Lower lobe of right lung (tissue), 2 donors: ENCODE measurements around the gene CCDC93. TPM values are rescaled to one million over a fixed set of nuclear protein-coding genes. Genes with fewer than 3 reads are reported as not detected.

Experiments used
- ATAC-seq, 2 donors: fragments of 200-7000 bp; cut with Tn5 transposase; one replicate each; pipeline ENCODE4 v1.9.1; 2020 to 2022; ENCODE audit warnings: mild to moderate bottlenecking in 2 of 2, moderate library complexity in 2 of 2
- DNase-seq: peaks from one replicate; pipeline ENCODE4 v3.0.0-alpha.2; 2020
- H3K27ac ChIP-seq: fragments of 200-600 bp; one replicate; pipeline ENCODE4 v1.8.0; 2022
- H3K27me3 ChIP-seq: fragments of 200-600 bp; one replicate; pipeline ENCODE4 v1.8.0; 2022; ENCODE audit warnings: low read depth
- H3K36me3 ChIP-seq: fragments of 200-600 bp; one replicate; pipeline ENCODE4 v1.8.0; 2022; ENCODE audit warnings: mild to moderate bottlenecking
- H3K4me1 ChIP-seq: fragments of 200-600 bp; one replicate; pipeline ENCODE4 v1.8.0; 2022
- H3K4me3 ChIP-seq: fragments of 200-600 bp; one replicate; pipeline ENCODE4 v1.8.0; 2022; ENCODE audit warnings: mild to moderate bottlenecking
- H3K9me3 ChIP-seq: fragments of 200-600 bp; one replicate; pipeline ENCODE4 v1.8.0; 2022
- intact Hi-C: fragments of 100-400 bp; cut with DNase I; formaldehyde crosslinking; loops from one replicate; pipeline ENCODE4 v1.11.0; 2022
- total RNA-seq: library from RNA; stranded (reverse); fragmentation: NEBNext Ultra II Directional; extraction: Animal tissue kit (Norgen Biotek cat#: 25700); gene quantifications from one replicate; pipeline ENCODE4 v1.2.1, GENCODE V29; 2021
- TF ChIP-seq, protein P1 (sequence below): fragments of 200-600 bp; IDR thresholded peaks from one replicate; pipeline ENCODE4 v1.8.0; 2022; ENCODE audit warnings: antibody characterized with exemption, mild to moderate bottlenecking
- donor health status: DM: no; HTN: yes; CAD: no; lungs with severe emphysema.

The CCDC93 gene
- total RNA-seq, 1 donor from 2014 or later: 47.3 TPM

DNA sequence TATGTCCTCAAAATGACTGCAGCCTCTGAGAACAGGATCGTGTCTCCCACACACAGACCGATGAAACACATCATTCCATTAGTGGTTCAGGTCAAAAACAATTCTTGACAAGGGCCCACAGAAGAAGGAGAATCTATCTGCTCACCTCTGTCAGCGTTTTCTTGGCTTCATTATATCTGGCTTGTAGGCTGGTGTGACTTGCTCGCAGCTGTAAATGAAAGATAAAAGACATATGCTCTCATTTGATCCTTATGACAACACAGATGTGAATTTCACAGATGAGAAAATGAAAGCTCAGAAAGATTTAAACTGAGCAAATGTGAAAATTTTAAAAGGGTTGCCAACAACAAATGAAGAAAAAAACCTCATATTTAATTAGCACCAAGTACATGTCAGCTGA, 61.6 kb downstream of the CCDC93 start:
- peaks cover 99% of the 10 kb centered on the region for H3K36me3 ChIP-seq
- peaks cover 4% of the 10 kb centered on the region for H3K4me1 ChIP-seq
- H3K4me3 ChIP-seq: no peak overlapping the region
- TF ChIP-seq, protein P1, sequence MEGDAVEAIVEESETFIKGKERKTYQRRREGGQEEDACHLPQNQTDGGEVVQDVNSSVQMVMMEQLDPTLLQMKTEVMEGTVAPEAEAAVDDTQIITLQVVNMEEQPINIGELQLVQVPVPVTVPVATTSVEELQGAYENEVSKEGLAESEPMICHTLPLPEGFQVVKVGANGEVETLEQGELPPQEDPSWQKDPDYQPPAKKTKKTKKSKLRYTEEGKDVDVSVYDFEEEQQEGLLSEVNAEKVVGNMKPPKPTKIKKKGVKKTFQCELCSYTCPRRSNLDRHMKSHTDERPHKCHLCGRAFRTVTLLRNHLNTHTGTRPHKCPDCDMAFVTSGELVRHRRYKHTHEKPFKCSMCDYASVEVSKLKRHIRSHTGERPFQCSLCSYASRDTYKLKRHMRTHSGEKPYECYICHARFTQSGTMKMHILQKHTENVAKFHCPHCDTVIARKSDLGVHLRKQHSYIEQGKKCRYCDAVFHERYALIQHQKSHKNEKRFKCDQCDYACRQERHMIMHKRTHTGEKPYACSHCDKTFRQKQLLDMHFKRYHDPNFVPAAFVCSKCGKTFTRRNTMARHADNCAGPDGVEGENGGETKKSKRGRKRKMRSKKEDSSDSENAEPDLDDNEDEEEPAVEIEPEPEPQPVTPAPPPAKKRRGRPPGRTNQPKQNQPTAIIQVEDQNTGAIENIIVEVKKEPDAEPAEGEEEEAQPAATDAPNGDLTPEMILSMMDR: no peak
- H3K27me3 ChIP-seq: no peaks in the 10 kb centered on the region
- no peak for DNase-seq
- intact Hi-C loops: no loop called here
- no peaks in the 10 kb centered on the region for H3K9me3 ChIP-seq
- ATAC-seq: no peak
- H3K27ac ChIP-seq: no peak overlapping the region

DNA sequence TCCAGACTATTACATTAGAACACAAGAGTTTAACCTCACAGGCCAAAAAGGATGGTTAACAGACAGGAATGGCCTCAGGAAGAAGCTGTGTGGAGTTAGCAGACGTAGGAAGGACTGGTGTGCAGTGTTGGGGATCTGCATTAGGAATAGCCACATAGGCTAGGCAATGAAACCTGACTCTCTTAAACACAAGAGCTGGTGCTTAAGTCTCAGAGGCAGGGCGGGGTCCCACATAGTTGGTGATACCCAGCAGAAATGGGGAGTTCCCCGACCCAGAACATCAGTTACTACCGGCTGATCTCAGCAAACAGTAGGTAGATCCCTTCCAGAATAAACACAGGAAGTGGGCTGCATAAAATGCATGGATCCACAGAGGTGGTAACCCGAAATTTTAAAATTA, 64.1 kb downstream of the CCDC93 start:
- intact Hi-C loops: no loop called here
- no peak overlapping the region for H3K27ac ChIP-seq
- no peaks in the 10 kb centered on the region for H3K9me3 ChIP-seq
- peaks cover 100% of the 10 kb centered on the region for H3K36me3 ChIP-seq
- no peaks in the 10 kb centered on the region for H3K4me1 ChIP-seq
- TF ChIP-seq, protein P1: no peak
- H3K27me3 ChIP-seq: no peaks in the 10 kb centered on the region
- DNase-seq (no peak), ATAC-seq (no peak)
- H3K4me3 ChIP-seq: no peak overlapping the region

DNA sequence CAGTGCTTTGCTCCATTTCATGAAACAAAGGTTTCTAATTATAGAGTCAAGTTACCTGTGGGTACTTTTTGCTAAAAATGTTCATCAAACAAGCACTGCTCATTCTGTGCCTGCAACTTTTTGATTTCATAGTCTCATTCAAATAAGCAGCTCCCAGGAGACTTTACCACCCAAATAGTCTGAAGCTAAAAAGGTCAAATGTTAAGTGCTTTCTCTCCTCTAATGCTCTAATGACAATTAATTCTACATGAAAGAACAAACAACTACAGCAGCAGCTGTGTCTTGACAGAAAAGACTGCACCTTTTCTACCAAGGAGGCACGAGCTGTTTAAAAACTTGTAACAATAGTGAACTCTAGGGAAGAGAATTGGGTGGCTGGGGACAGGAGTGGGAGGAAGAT, 65.3 kb downstream of the CCDC93 start:
- no peaks in the 10 kb centered on the region for H3K27me3 ChIP-seq
- H3K9me3 ChIP-seq: no peaks in the 10 kb centered on the region
- TF ChIP-seq, protein P1: no peak
- no peak overlapping the region for H3K4me3 ChIP-seq
- DNase-seq (no peak), ATAC-seq (no peak)
- intact Hi-C loops: no loop called here
- no peak overlapping the region for H3K27ac ChIP-seq
- no peaks in the 10 kb centered on the region for H3K4me1 ChIP-seq
- H3K36me3 ChIP-seq: peaks cover 100% of the 10 kb centered on the region

DNA sequence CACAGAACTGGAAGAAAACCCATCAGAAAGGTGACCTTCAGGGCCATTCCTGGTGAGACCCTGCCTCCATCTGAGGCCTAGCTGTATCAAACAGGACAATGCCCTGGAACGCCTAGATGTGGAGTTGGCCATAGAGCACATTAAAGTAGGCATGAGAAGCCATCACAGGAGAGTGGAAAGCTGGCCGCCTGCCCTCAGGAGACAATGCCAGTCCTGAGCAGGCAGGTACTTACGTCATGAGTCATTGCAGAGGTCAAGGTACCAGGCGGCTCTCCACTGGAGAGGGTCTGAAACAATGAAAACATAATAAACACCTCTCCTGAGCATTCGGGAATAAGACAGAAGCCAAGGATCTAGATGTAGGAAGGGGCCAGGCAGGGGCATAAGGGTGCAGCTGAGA, 68.6 kb downstream of the CCDC93 start:
- Histone ChIP-seq H3K27me3 (no peaks in the 10 kb centered on the region), H3K27ac (no peak overlapping the region), H3K4me1 (no peaks in the 10 kb centered on the region), H3K36me3 (peaks cover 100% of the 10 kb centered on the region), H3K4me3 (no peak overlapping the region), H3K9me3 (no peaks in the 10 kb centered on the region)
- ATAC-seq: no peak
- intact Hi-C loops: no loop called here
- no peak for DNase-seq
- TF ChIP-seq, protein P1: no peak

DNA sequence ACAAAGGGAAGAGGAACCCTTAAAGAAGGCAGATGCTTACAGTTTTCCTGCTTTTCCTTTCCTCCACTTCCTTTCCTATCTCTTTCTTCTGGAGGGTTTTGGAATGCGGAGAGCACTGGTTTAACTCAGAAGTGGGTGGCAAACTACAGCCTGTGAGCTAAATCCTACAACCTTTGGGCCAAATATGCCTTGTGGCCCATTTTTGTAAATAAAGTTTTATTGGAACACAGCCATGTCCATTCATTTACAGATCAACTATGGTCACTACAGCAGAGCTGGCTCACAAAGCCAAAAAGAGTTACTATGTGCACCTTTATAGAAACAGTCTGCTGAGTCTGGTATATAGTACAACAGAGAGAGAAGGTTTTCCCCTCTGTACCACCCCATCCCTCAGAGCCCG, 69.1 kb downstream of the CCDC93 start:
- no peaks in the 10 kb centered on the region for H3K27me3 ChIP-seq
- H3K36me3 ChIP-seq: peaks cover 100% of the 10 kb centered on the region
- DNase-seq: no peak
- no peaks in the 10 kb centered on the region for H3K4me1 ChIP-seq
- H3K4me3 ChIP-seq: no peak overlapping the region
- intact Hi-C loops: no loop called here
- TF ChIP-seq, protein P1: no peak
- no peak overlapping the region for H3K27ac ChIP-seq
- no peaks in the 10 kb centered on the region for H3K9me3 ChIP-seq
- ATAC-seq: no peak
